GM18870 (cell line): ENCODE data around the gene PON3.

Source experiments
- ATAC-seq: cut with Tn5 transposase; IDR thresholded peaks from one replicate; pipeline ENCODE4 v1.9.1; 2021; ENCODE audit warnings: moderate library complexity; ENCODE audit not compliant: unreplicated experiment

PON3 gene

GRCh38 chr7:95396136-95397032, at the start of gene PON3:
TSS of gene PON3 (minus strand) at chr7:95396375. CDS start at chr7:95396350, 25 bp downstream.
- ATAC-seq: no peak

- ATAC-seq: no peak
Observed at GRCh38 chr7:95444796-95445195, 48.6 kb upstream of the PON3 start.

GRCh38 chr7:95441042-95441823, 45.1 kb upstream of the PON3 start:
- no peak for ATAC-seq

GRCh38 chr7:95440394-95441038, 44.3 kb upstream of the PON3 start:
- ATAC-seq: no peak

DNA sequence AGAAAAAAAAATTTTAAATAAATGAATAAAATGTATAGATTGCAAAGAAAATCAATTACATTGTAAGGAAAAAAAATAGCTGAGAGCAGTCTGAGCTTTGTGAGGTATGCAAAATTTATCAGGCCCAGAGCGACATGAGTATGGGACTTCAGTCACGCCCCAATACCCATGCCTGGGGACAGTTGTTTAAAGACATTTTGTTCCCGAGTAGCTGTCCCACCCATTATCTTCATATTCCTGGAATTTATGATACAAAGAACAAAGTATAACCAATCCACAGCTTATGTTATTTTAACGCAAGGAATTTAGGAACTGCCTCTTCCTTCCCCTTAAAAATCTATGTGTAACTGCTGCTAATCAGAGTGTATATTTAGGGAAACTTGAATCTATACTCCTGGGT, 40.2 kb upstream of the PON3 start:
- ATAC-seq: no peak

DNA sequence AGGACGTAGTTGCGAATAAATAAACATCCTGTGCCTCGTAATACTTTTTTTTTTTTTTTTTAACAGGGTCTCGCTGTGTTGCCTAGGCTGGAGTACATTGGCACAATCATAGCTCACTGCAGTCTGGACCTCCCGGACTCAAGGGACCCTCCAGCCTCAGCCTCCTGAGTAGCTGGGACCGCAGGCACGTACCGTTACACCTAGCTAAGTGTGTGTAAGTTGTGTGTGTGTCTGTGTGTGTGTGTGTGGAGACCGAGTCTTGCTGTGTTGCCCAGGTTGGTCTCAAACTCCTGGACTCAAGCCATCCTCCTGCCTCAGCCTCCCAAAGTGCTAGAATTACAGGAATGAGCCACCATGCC, 39.2 kb upstream of the PON3 start:
- no peak for ATAC-seq

DNA sequence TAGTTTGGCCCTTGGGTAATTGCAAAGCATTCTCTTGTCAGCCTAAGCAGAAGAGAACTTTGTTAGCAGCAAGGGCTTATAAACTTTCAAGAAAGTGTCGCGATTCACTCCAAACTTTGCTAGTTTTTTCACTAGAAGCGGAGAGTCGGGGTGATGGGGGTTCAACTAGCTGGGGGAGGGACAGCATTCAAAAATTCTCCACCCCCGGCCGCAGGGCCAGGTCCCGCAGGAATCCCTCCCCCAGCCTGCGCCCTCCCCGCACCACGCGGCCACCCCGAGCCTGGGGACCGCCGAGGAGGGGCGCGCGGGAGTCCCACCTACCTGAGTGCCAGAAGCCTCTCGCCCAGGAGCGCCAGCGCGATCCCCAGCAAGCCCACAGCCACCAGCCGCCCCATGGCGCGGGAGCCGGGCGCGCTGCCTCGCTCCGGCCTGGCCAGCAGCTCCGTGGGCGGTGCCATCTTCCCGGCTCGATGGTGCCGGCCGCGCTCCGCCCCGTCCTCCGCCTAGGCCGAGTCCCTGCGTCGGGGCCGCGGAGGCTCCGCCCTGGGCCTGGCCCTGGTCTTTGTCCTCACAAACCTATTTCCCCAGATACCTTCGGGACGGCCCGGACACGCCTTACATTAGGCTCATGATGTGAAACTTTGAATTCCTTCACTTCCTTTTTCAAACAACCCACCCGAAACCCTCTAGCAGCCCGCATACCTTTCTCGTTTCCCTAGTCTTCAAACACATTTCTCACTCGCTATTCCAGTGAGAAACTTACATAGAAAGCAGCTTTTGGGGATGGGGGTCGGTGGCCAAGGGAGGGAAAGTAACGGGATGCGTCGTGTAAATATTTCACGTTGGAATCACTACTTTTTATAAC, 38.6 kb upstream of the PON3 start, which contains the start of gene PON2:
Gene PON2 (minus strand): TSS at position 472 of the 865 bp plus-strand sequence. CDS start 77 bp downstream, at position 395.
- ATAC-seq: peak; percentile 92

DNA sequence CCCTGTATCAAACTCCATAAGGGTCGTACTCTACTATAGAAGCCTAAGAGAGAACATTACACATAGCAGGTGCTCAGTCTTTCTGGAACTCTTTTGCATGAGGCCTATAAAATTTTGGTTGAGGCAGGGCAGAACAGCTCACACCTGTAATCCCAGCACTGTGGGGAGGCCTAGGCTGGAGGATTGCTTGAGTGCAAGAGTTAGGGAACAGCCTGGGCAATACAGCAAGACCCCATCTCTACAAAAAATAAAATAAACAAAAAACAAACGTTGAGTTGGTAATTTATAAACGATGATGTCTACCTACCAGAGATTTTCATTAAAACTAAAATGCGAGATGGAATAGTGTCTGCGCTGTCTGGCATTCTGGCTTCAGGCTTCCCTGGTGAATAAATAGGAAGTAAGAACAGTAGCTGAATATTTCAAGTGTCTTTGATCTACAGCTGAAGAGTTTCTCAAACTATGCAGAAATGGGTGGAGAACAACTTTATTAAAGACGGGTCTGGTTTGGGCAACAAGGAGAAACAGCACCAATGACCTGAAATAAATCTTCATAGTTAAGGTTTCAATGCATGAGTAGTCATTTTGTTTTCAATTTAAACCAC, 37.9 kb upstream of the PON3 start:
- no peak for ATAC-seq

DNA sequence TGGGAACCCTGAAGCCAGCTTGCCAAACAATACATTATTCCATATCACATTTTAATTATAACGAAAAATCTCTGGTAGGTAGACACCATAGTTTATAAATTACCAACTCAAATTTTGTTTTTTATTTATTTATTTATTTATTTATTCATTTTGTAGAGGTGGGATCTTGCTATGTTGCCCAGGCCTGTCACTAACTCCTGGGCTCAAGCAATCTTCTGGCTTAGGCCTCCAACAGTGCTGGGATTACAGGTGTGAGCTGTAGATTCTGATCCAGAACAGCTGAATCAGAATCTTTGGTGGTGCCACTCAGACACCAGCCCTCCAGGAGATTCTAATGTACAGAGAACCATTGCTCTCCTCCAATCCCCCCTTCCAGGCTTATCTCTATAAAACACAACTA, 37.0 kb upstream of the PON3 start:
- no peak for ATAC-seq

DNA sequence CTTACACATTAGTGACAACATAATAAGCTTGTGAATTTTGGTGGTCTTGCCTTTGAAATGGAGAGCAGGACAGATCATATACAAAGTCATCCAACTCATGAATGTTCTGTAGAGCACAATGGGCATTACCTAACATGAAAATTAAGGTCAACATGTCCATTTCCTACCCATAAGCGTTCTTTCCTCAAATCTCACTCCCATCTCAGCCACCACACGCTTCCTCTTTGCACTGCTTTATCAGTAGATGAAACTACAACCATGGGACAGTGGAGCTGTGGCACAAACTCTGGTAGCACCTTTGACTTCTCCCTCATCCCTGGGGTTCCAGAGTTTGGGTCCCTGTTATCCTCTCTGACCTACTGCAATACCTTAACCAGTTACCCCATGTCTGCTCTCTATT, 36.4 kb upstream of the PON3 start:
- no peak for ATAC-seq

DNA sequence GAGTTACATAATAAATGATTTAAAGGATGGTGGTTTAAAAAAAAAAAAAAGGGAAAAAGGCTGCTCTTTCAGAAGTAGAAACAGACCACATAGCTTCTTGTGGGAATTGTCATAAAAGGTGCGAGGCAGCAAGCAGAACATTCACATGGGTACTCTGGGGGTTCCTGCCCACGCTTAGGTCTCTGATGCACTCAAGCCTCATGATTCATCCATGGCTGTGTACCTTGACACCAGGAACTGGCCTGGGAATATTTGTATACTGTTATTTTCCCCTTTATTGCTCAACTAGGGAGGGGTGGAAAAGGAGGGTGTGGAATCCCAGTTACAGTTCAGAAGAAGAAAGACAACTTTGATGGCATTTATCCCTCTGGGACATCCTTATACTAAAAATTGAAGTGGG, 34.7 kb upstream of the PON3 start:
- no peak for ATAC-seq

GRCh38 chr7:95429241-95429990, 33.2 kb upstream of the PON3 start:
- ATAC-seq: no peak

DNA sequence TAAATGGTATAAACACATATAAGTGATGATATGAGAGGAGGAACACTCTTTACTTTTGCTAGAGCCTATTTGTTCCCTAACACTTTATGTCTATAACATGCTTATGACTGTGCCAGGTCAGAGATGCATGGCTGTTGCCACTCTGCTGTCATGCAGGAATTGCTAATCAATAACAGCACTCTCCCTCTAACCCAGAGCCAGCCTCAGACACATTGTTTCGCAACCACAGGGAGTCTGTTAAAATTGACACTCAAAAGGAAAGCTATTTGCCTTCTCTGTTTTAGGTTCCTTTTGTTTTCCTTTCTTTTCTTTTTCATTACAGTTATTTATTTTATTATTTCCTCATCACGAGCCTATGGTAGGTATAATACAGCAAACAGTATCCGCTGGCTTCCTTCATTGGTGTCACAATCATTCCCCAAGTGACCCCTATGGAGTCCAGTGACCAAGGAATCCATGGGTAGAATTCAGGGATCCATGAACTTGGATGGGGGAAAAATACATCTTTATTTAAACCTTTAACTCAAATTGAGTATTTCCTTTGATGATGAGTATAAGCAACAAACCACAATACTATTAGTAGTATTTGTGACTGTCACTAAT, 31.8 kb upstream of the PON3 start:
- no peak for ATAC-seq

DNA sequence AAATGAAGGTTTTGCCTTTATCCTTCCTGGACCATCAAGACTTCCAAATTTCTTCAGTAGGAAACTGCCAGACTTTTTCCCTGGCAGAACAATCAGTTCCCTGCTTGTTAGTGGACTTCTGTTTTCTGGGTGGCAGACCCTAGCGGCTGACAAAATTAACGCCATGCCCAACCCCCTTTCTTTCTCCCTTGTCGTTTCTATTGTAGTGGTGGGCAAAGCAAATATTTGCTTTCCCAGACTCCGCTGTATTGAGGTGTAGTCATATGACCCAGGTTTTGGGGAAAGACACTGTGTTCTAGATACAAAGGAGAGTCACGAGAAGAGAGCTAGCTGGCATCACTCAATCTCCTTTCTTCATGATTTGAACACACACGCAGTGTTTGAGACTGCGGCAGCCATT, 31.0 kb upstream of the PON3 start:
- ATAC-seq: no peak

- no peak for ATAC-seq
Observed at GRCh38 chr7:95425694-95426093, 29.5 kb upstream of the PON3 start.

DNA sequence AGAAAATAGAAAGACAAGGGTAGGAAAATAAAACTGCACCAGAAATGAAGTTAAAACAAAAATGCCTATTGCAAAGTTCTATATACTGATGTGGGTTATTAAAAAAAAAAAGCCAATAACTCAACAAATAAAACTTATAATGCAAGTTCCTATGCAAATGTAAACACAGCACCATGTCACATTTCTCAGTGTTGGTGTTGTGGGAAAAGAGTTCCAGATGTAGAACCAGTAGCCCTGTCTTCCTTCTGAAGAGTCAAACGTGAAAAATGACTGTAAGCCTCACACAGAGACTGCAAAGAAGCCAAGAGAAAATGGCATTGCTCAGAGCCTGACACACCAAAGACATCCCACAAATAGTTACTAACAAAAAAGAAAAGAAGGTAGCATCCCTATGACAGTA, 28.5 kb upstream of the PON3 start:
- no peak for ATAC-seq

DNA sequence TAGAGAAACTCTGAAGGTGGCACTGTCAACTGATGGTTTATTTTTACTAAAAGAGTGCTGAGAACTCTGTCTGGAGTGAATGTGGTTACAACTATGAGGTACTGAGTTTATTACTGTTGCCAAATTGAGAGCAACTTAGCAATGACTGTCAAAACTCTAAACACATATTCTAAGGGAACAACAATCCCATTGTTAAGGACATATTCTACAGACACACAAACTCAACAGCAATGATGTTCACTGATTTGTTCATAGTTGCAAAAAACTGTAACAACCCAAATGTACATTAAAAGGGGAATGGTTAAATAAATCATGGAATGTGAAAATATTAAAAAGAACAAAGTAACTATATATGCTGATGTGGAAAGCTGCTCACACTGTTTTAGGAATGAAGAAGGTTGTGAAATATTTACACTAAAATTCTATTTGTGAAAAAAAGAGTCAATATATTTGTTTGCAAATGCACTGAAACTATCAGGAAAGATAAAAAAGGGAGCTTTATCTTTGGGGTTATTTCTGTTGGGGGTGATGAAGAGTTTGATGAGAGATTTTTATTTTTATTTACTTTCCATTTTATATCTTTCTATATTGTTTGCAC, 25.8 kb upstream of the PON3 start:
- ATAC-seq: no peak

DNA sequence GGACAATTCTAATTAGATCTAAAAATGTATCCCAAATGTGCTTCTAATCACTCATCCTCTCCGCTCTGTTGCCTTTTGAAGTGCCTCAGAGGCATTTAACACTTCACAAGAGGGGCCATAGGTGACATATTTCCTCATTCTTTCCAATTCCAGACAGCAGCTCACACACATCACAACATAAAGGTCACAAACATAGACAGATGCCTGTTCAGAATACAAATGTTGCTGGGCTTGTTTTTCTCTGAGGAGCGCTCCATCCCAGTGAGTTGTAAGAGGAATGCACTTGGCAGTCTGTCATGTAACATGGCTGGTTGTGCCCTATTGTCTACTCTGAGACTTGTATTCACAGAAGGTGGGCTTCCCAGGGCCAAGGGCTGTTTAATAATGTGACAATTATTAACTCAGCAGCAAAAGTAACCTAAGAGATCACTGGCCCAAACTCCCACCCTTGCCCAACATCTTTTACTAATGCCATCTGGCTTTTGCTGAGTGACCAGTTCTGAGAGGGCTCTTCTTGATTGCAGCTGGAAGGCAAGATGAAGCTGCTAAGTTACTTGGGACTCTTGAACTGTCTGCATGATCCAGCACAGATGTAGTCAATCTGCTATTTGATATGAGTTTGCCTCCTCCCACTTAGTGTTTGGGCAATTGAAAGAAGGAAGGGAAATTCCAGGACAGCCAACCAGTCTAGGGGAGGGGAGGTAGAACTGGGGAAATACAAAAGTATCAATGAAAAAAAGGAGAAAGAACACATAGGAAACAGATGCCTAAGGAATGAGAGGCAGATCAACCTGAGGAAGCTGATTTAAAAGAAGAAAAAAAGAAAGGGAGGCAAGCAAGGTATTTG, 25.0 kb upstream of the PON3 start:
- ATAC-seq: no peak
